ENCODE measurements around the gene BLACAT1.
"Not testable (repeated sequence)": the region's sequence is repeated elsewhere in the genome, so short reads cannot be mapped to it uniquely, and the experiment has no call there.

Gene BLACAT1

DNA sequence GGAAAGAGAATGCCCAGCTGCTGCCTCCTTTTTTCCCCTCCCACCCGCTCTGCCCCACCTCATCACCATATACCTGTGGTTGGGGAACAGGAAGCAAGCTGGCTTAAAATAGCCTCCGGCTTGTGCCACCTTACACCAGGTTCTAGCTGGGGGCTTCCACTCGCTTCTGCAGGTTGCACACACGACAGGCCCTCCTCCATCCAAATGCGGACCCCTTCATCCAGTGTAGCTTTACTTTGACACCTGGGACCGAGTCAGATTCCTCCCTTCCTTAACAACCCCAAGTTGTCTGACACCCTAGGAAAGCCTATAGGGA is 14.6 kb downstream of the BLACAT1 start:
- Histone ChIP-seq H3K4me1 (ENCODE audit: control insufficient read depth, insufficient read depth, low read length) (peaks cover 78% of the 10 kb centered on the region), H3K27me3 (ENCODE audit: control insufficient read depth, insufficient read depth, low read length, poor library complexity, severe bottlenecking) (no peaks in the 10 kb centered on the region), H3K4me3 (ENCODE audit: insufficient read depth, low read depth, low read length) (peak overlapping the region; percentile 10), H3K36me3 (ENCODE audit: control insufficient read depth, insufficient read depth, low read length) (no peaks in the 10 kb centered on the region), H3K9me3 (ENCODE audit: control insufficient read depth, low read length) (no peaks in the 10 kb centered on the region), H3K27ac (ENCODE audit: insufficient read depth, low read depth, low read length, poor library complexity, severe bottlenecking) (peak overlapping the region; percentile 81)
- 59 to 62% methylated on average over 6 of the region's 6 CpGs for WGBS, 2 experiments

DNA sequence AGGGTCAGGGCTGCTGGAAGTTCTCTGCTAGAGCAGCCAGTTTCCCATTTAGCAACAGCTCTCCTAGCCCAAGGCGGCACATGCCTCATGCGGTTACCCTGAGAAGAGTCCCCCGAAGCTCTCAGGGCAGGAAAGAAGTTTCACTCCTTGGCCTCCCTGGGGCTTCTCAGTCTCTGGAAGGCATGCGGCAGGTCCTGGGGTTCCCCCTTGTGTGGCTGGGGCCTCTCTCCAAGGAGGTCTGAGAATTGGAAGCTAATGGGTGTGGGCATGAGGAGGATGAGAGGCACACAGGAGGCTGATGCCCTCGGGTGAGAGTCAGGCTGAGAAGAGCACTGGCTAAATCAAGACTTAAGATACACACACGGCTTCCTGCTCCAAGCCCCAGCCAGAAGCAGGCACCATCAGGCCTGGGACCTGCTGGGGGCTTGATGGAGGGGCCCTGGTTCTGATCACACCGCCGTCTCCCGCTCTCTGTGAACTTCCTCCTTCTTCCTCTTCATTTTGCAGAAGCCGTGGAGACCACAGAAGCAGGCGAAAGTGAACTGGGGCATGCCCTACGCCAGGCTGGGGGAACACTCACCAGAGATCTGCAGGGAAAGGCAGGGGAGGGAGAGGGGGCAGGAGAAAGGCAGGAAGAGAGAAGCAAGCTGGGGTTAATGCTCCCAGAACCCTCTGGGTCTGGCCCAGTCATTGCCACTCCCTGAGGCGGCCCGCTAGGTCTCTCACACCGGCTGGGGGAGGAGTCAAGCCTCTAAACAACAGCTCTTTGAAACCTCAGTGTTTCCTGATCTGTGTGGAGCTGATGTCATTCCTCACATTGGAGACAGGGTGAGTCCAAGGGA is 15.1 kb downstream of the BLACAT1 start:
- no peaks in the 10 kb centered on the region for H3K27me3 ChIP-seq (ENCODE audit: control insufficient read depth, insufficient read depth, low read length, poor library complexity, severe bottlenecking)
- no peak overlapping the region for H3K4me3 ChIP-seq (ENCODE audit: insufficient read depth, low read depth, low read length)

DNA sequence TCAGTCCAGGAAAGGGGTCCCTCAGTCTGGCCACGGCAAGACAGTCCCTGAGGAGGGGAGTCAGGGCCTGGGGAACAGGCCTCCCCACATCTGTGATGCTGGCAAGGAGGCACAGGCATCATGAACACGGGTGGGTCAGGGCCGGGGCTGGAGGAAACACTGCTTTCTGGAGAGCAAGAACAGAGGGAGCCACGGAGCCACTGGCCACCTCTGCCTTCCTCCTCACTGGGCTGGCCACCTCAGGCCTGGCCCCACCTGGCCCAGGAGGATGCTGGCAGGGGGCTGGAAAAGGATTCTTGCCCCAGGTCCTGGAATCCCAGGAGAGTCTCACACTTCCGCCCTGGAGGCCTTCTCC is 15.7 kb downstream of the BLACAT1 start:
- Histone ChIP-seq H3K4me1 (ENCODE audit: control insufficient read depth, insufficient read depth, low read length) (peaks cover 66% of the 10 kb centered on the region), H3K27me3 (ENCODE audit: control insufficient read depth, insufficient read depth, low read length, poor library complexity, severe bottlenecking) (no peaks in the 10 kb centered on the region), H3K27ac (ENCODE audit: insufficient read depth, low read depth, low read length, poor library complexity, severe bottlenecking) (no peak overlapping the region), H3K9me3 (ENCODE audit: control insufficient read depth, low read length) (no peaks in the 10 kb centered on the region), H3K36me3 (ENCODE audit: control insufficient read depth, insufficient read depth, low read length) (no peaks in the 10 kb centered on the region), H3K4me3 (ENCODE audit: insufficient read depth, low read depth, low read length) (no peak overlapping the region)
- 86 to 90% methylated on average over 5 of the region's 5 CpGs for WGBS, 2 experiments

More for the DNA sequence above, 15.1 kb downstream of the BLACAT1 start:
- Histone ChIP-seq H3K36me3 (ENCODE audit: control insufficient read depth, insufficient read depth, low read length) (no peaks in the 10 kb centered on the region), H3K9me3 (ENCODE audit: control insufficient read depth, low read length) (no peaks in the 10 kb centered on the region), H3K27ac (ENCODE audit: insufficient read depth, low read depth, low read length, poor library complexity, severe bottlenecking) (peak overlapping the region; percentile 81), H3K4me1 (ENCODE audit: control insufficient read depth, insufficient read depth, low read length) (peaks cover 72% of the 10 kb centered on the region)
- 68 to 72% methylated on average over 15 of the region's 15 CpGs for WGBS, 2 experiments

DNA sequence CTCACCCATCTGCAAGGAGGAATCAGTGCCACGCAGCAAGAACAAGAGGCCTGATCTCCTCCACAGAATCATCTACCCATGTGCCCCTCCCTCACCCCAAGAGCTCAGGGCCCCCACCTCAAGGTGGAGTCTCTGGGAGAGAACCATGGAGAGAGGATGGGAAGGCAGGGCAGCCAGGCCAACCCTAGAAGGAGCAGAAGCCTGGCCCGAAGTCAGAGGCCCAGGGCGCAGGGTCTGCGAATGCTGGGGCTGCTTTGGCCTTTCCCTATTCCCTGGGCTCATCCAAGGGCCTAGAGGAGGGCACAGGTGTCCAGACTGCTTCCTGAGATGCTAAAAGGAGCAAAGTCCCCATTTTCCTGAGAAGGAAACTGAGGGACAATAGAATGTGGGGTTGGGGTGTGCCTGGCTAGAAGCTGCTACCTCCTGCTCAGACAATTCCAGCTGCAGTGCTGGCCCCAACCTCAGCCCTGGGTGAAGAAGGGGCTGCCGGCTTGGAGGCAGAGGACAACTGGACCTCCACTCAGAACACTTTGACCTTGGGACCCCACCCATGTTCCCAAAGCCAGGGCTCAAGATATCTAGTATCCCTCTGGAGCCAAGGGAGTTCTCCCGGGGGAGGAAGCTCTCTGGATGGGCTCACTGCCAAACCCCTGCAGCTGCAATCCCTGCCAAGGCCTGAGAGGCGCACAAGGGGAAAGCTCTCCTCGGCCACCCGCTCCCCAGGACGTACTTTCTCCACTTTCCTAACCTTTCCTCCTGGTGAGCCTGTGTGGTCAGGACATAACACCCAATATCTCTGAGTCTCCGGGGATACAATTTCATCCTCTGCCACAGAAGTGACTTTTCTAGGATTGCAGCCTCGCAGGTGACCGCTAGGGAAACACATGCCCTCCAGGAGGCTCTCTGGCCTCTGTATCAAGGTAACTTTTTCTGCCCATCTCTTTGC is 17.4 kb downstream of the BLACAT1 start:
- Histone ChIP-seq H3K4me1 (ENCODE audit: control insufficient read depth, insufficient read depth, low read length) (peaks cover 50% of the 10 kb centered on the region), H3K4me3 (ENCODE audit: insufficient read depth, low read depth, low read length) (no peak overlapping the region), H3K9me3 (ENCODE audit: control insufficient read depth, low read length) (no peaks in the 10 kb centered on the region), H3K27me3 (ENCODE audit: control insufficient read depth, insufficient read depth, low read length, poor library complexity, severe bottlenecking) (no peaks in the 10 kb centered on the region), H3K27ac (ENCODE audit: insufficient read depth, low read depth, low read length, poor library complexity, severe bottlenecking) (no peak overlapping the region), H3K36me3 (ENCODE audit: control insufficient read depth, insufficient read depth, low read length) (no peaks in the 10 kb centered on the region)
- WGBS, 2 experiments, result 77 to 78% methylated on average over 13 of the region's 13 CpGs

DNA sequence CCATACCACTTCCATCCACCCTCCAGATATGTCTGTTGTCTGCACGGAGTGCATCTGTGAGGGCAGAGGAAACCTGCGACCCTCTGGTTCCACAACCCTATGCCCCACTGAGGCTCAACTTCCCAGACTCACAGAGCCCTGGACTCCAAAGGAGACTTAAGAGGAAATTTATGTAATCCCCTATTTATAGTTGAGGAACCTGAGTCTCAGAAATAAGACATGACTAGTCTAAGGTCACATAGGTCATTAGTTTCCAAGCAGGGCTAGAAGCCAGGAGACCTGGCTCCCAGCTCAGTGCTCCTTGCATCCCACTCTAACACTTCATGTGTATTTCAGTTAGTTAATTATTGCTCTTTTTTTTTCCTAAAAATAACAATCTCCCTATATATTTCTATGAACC is 18.3 kb downstream of the BLACAT1 start:
- WGBS, 2 experiments, result 93% methylated on average over 2 of the region's 2 CpGs
- H3K36me3 ChIP-seq (ENCODE audit: control insufficient read depth, insufficient read depth, low read length), result no peaks in the 10 kb centered on the region
- H3K27me3 ChIP-seq (ENCODE audit: control insufficient read depth, insufficient read depth, low read length, poor library complexity, severe bottlenecking), result no peaks in the 10 kb centered on the region
- H3K4me3 ChIP-seq (ENCODE audit: insufficient read depth, low read depth, low read length), result no peak overlapping the region
- no peak overlapping the region for H3K27ac ChIP-seq (ENCODE audit: insufficient read depth, low read depth, low read length, poor library complexity, severe bottlenecking)
- no peaks in the 10 kb centered on the region for H3K9me3 ChIP-seq (ENCODE audit: control insufficient read depth, low read length)
- peaks cover 41% of the 10 kb centered on the region for H3K4me1 ChIP-seq (ENCODE audit: control insufficient read depth, insufficient read depth, low read length)

DNA sequence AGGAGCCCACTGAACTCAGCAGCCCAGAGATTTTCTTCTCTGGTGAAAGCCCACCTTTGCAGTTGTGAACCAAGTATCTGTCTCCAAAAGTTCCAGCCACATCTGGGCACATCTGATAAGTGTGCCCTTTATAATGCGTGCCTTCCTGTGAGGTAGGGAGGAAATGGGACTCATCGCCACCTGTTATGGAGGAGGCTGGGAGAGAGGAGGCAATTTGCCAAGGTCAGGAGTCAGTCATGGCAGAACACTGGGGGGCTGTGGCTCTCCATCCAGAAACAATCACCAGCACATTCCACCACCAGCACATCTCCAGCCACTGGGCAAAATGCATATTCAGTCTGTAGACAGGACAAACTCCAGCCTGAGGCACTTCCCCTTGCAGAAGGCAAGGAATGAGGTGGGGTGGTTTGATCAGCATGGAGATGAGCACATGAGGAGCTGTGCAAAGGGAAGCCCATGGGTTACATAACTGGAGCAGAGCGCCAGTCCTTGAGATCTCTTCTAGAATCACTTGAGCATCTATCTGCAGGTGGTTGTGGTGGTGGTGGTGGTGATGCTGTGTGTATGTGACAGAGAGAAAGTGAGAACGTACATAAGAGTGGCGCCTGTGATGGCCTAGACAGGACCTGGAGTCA is 19.0 kb downstream of the BLACAT1 start:
- no peaks in the 10 kb centered on the region for H3K27me3 ChIP-seq (ENCODE audit: control insufficient read depth, insufficient read depth, low read length, poor library complexity, severe bottlenecking)
- H3K27ac ChIP-seq (ENCODE audit: insufficient read depth, low read depth, low read length, poor library complexity, severe bottlenecking), result no peak overlapping the region
- no peaks in the 10 kb centered on the region for H3K9me3 ChIP-seq (ENCODE audit: control insufficient read depth, low read length)
- peaks cover 37% of the 10 kb centered on the region for H3K4me1 ChIP-seq (ENCODE audit: control insufficient read depth, insufficient read depth, low read length)
- H3K4me3 ChIP-seq (ENCODE audit: insufficient read depth, low read depth, low read length), result no peak overlapping the region
- WGBS, 2 experiments, result 95 to 96% methylated on average over 5 of the region's 5 CpGs
- H3K36me3 ChIP-seq (ENCODE audit: control insufficient read depth, insufficient read depth, low read length), result no peaks in the 10 kb centered on the region

DNA sequence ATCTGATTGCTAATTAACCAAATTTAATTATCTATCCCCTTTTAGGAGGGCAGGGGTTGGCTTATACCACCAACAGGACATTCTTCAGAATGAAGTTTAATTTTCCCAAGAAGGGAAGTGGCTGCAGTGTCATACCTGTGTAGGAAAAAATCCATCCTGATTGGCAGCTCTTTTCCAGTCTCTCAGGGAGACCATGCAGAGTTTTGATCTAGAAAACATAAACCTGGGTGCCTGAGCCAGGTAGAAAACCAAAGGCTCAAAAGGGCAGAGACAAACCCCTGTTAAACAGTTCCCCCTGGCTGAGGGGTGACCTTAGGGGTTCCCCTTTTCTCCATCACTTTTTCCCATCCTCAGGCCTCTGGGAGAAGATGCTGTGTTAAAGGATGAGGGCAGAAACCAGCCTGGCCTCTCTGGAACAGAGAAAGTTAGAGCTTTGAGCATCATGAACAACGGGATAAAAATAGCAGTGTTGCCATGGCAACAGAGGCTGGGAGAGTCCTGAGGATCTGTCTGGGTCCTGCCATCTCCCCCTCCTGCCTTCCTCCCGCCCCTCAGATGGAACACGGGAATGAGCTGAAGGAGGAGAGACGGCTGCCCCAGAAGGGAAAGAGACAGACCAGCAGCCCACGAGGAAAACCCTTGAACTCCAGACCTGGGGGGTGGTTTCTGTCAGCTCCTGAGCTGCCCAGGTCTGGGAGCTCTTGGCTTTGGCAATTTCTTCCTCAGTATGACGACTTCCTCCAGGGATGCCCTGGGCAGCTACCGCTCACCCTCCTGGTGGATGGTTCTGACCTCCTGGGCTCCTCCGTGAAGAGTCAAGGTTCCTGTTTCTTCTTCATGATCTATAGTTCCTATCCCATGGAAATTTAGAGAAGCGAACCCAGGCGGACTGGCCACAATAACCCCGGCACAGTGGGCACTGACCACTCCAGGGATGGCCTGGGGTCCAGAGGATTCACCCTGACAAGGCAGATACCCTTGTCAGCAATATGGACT is 20.0 kb downstream of the BLACAT1 start:
- no peak overlapping the region for H3K4me3 ChIP-seq (ENCODE audit: insufficient read depth, low read depth, low read length)
- H3K9me3 ChIP-seq (ENCODE audit: control insufficient read depth, low read length), result no peaks in the 10 kb centered on the region
- WGBS, 2 experiments, result 71 to 76% methylated on average over 11 of the region's 11 CpGs
- no peaks in the 10 kb centered on the region for H3K27me3 ChIP-seq (ENCODE audit: control insufficient read depth, insufficient read depth, low read length, poor library complexity, severe bottlenecking)
- peaks cover 30% of the 10 kb centered on the region for H3K4me1 ChIP-seq (ENCODE audit: control insufficient read depth, insufficient read depth, low read length)
- H3K36me3 ChIP-seq (ENCODE audit: control insufficient read depth, insufficient read depth, low read length), result no peaks in the 10 kb centered on the region
- no peak overlapping the region for H3K27ac ChIP-seq (ENCODE audit: insufficient read depth, low read depth, low read length, poor library complexity, severe bottlenecking)

DNA sequence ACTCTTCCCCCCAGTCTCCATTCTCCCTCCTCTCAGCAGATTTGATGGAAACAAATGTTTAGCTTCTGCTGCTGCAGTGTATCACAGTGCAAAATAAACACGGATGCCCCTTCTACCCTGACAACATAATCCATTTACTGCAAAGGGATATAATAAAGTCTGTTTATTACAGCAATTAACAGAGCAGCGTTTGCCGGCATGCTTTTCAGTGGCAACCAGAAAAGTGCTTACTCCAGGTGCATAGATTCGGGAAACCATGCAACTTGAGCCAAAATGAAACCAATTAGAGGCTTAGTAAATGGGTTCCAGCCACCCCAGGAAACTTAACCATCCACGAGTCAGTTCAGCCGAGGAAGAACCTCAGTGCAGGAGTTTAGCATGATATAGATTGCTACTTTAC is 21.1 kb downstream of the BLACAT1 start:
- H3K27me3 ChIP-seq (ENCODE audit: control insufficient read depth, insufficient read depth, low read length, poor library complexity, severe bottlenecking), result no peaks in the 10 kb centered on the region

DNA sequence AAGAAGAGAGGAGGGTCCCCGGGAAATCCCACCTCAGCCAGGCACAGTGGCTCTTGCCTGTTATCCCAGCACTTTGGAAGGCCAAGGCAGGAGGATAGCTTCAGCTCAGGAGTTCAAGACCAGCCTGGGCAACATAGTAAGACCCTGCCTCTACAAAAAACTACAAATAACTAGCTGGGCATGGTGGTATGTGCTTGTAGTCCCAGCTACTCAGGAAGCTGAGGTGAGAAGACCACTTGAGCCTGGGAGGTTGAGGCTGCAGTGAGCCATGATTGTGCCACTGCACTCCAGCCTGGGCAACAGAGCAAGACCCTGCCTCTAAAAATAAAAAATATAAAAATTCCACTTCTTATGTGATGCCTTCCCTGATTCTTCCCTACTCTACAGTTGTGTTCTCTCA is 23.2 kb downstream of the BLACAT1 start:
- peaks cover 20% of the 10 kb centered on the region for H3K4me1 ChIP-seq (ENCODE audit: control insufficient read depth, insufficient read depth, low read length)
- not testable (repeated sequence) for H3K27me3 ChIP-seq (ENCODE audit: control insufficient read depth, insufficient read depth, low read length, poor library complexity, severe bottlenecking)
- WGBS, 2 experiments, result 88 to 92% methylated on average over 1 of the region's 1 CpG

More for the DNA sequence above, 21.1 kb downstream of the BLACAT1 start:
- Histone ChIP-seq H3K36me3 (ENCODE audit: control insufficient read depth, insufficient read depth, low read length) (no peaks in the 10 kb centered on the region), H3K9me3 (ENCODE audit: control insufficient read depth, low read length) (no peaks in the 10 kb centered on the region), H3K27ac (ENCODE audit: insufficient read depth, low read depth, low read length, poor library complexity, severe bottlenecking) (no peak overlapping the region), H3K4me1 (ENCODE audit: control insufficient read depth, insufficient read depth, low read length) (peaks cover 29% of the 10 kb centered on the region), H3K4me3 (ENCODE audit: insufficient read depth, low read depth, low read length) (no peak overlapping the region)
- WGBS, 2 experiments, result 91 to 92% methylated on average over 6 of the region's 6 CpGs

More for the DNA sequence above, 23.2 kb downstream of the BLACAT1 start:
- not testable (repeated sequence) for H3K9me3 ChIP-seq (ENCODE audit: control insufficient read depth, low read length); H3K4me3 ChIP-seq (ENCODE audit: insufficient read depth, low read depth, low read length); H3K27ac ChIP-seq (ENCODE audit: insufficient read depth, low read depth, low read length, poor library complexity, severe bottlenecking); H3K36me3 ChIP-seq (ENCODE audit: control insufficient read depth, insufficient read depth, low read length)

Measured in ectodermal cell (in vitro differentiated cells).